NCI-H187 treated with DMSO at 0.1 percent for 48 hours (cell line): Measurements from ENCODE around the gene ARHGAP27.
"Not testable (repeated sequence)": the region's sequence is repeated elsewhere in the genome, so short reads cannot be mapped to it uniquely, and the experiment has no call there.

ENCODE experiments used
- DNase-seq: peaks from one replicate; lab custom pipeline; 2025; lab: John Stamatoyannopoulos, UW

The ARHGAP27 gene

DNA sequence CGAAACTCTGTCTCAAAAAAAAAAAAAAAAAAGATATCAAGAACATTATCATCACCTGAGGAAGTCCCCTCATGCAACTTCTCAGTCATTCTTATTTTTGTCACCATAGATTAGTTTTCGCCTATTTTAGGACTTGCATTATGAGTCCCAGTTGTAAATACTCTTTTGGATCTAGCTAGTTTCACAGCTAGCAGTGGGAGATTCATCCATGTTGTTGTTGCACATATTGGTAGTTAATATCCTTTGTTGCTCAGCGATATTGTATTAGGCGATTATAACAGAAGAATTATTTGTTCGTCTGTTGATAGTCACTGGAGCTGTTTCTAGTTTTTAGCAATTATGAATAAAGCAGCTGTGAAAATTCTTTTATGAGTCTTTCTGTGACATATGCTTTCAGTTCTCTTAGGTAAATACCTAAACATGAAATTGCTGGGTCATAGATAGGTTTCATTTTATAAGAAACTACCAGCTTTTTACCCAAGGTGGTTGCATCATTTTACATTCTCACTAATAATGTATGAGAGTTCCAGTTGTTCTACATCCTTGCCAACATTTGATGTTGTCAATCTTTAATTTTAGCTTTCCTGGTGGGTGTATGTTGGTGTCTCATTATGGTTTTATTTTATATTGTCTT is 75.2 kb downstream of the ARHGAP27 start:
- DNase-seq = no peak

GRCh38 chr17:45355087-45355486 is 77.6 kb downstream of the ARHGAP27 start:
- DNase-seq = no peak

GRCh38 chr17:45353043-45353442 is 79.6 kb downstream of the ARHGAP27 start:
- DNase-seq = no peak

DNA sequence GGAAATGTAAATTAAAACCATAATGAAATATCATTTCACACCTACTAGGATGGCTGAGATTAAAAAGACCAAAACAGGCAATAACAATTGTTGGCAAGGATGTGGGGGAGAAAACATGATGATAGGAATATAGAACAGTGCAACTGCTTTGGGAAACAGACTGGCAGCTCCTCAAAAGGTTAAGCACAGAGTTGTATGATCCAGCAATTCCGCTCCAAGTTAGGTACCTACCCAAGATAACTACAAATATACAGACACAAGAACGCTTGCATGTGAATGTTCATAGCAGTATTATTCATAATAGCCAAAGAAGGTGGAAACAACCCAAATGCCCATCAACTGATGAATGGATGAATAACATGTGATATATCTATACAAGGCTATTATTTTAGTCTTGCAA is 80.8 kb downstream of the ARHGAP27 start:
- DNase-seq = no peak

GRCh38 chr17:45347444-45347843 is 85.2 kb downstream of the ARHGAP27 start:
- DNase-seq = no peak

DNA sequence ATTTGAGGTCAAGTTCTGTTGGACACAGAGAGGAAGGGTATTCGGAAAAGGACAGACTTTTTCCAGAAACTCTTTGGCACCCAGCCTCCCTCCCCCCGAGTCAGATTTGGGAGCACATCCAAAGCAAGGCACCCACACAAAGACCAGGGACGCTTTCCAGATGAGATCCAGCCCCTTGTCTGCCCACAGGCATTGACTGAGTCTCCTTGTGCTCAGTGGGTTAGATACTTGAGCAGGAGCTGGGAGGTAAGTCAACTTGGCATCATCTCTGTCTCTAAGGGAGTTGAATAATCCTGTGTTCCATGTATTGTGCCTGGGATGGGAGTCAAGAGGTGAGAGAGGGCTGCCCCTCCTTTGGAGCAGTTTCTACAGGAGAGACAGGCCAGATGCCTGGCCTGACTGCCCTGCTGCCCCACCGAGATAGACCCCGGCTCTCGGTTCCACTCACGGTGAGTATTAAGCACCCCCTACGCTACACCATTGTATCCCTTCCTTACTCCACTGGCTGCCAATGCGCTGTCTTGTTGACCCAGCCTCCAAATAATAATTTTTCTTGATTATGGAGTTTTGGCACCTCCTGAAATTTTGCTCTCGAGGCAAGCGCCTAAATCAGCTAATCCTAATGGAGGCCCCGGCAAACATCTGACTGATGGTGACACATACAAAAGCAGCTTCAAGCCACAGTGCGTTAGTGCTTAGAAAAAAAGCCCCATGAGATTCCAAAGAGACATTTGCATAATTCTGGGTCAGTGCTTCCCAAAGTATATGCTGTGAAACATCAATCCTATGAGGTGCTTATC is 86.3 kb downstream of the ARHGAP27 start:
- no peak for DNase-seq

- DNase-seq = no peak
Measured at GRCh38 chr17:45345554-45346215, 87.0 kb downstream of the ARHGAP27 start.

GRCh38 chr17:45345246-45345553 is 87.5 kb downstream of the ARHGAP27 start:
- DNase-seq = no peak

GRCh38 chr17:45343967-45344664 is 88.6 kb downstream of the ARHGAP27 start:
- DNase-seq = not testable (repeated sequence)
